ENCODE measurements around the gene SGK1.
"Not testable (repeated sequence)": the region's sequence is repeated elsewhere in the genome, so short reads cannot be mapped to it uniquely, and the experiment has no call there.

The SGK1 gene

GRCh38 chr6:134221250-134221649 lies 96.7 kb downstream of the SGK1 start:
- DNase-seq (ENCODE audit: low read depth) = no peak

- no peak for DNase-seq (ENCODE audit: low read depth)
Measured at GRCh38 chr6:134217798-134218140, 100.1 kb downstream of the SGK1 start.

- DNase-seq (ENCODE audit: low read depth) = no peak
Measured at GRCh38 chr6:134217105-134217797, 100.7 kb downstream of the SGK1 start.

DNA sequence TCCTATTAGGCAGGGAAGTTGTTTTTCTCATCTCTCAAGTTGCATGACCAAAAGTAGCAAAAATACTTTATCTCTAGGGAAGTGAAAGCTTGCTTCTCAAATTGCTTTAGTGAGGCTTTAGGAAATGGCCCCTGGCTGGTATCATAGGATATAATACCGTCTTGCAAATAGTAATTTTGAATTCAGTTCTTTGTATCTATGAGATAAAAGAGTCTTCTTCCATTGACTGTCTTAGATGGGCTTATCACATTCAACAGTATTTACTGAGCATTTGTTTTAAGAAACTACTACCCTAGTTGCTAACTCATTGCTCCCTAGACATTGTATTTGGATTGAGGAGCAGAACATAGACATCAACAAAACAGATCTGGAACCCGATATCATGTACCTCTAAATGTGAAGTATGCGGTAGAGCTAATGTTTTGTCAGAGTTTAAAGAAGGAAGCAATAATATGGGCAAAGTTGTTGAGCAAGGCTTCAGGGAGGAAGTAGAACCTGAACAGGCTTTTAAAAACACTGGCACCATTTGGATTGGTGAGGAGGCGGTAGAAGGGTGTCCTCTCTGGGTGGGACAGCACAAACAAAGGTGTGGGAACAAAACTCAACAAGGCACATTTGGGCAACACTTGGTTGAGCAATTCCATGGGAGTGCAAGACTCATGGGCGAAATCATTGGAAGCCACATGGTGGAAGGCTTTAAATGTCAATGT lies 101.5 kb downstream of the SGK1 start:
- no peak for DNase-seq (ENCODE audit: low read depth)

DNA sequence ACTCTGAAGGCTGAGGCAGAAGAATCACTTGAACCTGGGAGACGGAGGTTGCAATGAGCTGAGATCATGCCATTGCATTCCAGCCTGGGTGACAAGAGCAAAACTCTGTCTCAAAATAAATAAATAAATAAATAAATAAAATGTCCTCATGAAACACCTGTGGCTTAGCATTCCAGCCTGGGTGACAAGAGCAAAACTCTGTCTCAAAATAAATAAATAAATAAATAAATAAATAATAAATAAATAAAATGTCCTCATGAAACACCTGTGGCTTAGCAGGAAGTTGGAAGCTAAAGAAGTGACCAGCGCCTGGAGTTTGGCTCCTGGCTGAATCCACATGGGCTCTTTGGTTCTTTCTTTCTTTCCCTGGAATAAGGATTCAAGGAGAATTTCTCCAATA lies 104.5 kb downstream of the SGK1 start:
- DNase-seq (ENCODE audit: low read depth) = not testable (repeated sequence)

- DNase-seq (ENCODE audit: low read depth) = no peak
Measured at GRCh38 chr6:134211297-134211696, 106.6 kb downstream of the SGK1 start.

DNA sequence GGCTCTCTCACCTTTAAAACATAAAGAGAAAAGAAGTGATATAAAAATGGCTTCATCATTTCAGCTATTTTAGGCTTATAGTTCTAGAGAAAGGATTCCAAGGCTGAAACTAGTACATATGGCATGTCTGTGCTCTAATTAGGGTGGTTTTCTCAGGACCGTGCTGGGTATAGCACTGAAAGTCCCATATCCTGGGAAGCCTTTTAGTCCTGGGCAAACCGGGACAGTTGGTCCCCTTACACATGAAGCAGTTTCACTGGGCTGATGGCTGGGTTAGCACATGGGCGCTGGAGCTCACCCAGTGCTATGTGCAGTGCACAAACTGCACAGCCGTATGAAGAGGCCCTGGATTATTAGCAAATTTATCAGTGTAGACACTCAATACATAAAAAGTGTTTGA lies 110.5 kb downstream of the SGK1 start:
- DNase-seq (ENCODE audit: low read depth) = no peak

- no peak for DNase-seq (ENCODE audit: low read depth)
Measured at GRCh38 chr6:134205366-134205765, 112.5 kb downstream of the SGK1 start.

DNA sequence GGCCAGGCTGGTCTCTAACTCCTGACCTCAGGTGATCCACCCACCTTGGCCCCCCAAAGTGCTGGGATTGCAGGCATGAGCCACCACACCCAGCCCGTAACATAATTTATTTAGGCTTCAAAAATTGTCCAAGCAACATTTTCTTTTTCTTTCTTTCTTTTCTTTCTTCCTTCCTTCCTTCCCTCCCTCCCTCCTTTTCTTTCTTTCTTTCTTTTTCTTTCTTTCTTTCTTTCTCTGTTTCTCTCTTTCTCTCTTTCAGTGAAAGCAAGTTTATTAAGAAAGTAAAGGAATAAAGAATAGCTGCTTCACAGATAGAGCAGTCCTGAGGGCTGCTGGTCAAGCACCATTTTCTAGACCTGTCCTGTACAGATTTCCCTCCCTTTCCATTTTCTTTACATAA lies 113.2 kb downstream of the SGK1 start:
- DNase-seq (ENCODE audit: low read depth) = not testable (repeated sequence)

GRCh38 chr6:134204031-134204430 lies 113.9 kb downstream of the SGK1 start:
- DNase-seq (ENCODE audit: low read depth) = no peak

DNA sequence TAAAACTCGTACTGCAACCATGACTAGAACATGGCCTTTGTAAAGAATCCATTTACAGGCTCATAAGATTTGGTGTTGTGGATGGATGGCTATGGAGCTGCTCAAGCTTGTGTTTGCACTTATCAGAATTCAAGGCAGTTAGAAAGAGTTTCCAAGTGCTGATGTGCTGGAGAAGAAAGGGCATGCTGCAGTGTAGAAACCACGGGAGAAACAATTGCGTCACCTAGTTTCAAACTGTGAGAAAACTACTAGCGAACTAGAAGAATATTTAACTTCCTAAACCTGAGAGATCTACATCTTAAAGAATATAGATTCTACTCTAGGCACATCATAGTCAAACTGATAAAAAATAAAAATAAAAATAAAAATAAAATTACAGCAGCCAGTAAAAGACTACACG lies 116.2 kb downstream of the SGK1 start:
- no peak for DNase-seq (ENCODE audit: low read depth)

DNA sequence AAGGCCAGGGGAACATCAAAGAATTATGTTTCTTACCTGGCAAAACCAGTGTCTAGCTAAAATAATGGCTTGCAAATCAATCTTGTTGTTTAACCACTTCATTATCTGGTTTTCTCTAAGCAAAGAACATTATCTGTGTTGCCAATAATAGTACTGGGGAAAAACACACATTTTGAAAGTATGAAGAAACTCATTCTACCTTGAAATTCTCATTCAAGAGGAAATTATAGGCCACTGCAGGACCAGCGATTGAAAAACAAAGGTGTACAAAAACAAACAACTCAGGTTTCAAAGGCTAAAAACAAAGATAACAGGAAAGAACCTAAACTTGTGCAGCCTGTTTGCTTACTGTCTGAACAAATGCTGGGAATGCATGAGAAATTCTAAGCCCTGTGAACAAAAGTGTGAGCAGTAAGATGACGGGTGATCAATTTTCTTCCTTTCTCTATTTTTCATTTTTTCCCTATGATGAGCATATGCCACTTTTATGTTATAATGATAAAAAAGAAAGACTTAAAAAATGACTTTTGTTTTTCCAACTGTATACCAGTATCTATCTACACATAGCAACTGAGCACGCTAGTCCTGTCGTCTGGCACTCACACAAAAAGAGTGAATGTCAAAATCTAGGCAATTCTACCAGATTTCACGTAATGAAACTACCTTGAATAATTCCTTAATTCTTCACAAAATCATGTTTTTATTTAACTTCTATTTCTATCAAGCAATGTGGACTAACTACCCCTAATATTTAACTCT lies 117.9 kb downstream of the SGK1 start:
- DNase-seq (ENCODE audit: low read depth) = no peak

GRCh38 chr6:134198093-134198492 lies 119.8 kb downstream of the SGK1 start:
- DNase-seq (ENCODE audit: low read depth) = no peak

DNA sequence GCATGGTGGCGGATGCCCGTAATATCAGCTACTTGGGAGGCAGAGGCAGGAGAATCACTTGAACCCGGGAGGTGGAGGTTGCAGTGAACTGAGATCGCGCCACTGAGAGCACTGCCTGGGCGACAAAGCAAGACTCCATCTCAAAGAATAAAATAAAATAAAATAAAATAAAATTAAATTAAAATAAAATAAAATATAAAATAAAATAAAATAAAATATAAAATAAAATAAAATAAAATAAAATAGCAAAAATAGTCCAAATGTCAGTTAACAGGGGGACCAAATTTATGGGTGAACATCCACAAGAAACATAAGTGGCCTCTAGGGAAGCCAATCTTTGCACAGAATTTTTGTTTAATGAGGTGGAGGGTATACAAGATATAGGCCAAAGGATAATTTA lies 120.2 kb downstream of the SGK1 start:
- not testable (repeated sequence) for DNase-seq (ENCODE audit: low read depth)

DNA sequence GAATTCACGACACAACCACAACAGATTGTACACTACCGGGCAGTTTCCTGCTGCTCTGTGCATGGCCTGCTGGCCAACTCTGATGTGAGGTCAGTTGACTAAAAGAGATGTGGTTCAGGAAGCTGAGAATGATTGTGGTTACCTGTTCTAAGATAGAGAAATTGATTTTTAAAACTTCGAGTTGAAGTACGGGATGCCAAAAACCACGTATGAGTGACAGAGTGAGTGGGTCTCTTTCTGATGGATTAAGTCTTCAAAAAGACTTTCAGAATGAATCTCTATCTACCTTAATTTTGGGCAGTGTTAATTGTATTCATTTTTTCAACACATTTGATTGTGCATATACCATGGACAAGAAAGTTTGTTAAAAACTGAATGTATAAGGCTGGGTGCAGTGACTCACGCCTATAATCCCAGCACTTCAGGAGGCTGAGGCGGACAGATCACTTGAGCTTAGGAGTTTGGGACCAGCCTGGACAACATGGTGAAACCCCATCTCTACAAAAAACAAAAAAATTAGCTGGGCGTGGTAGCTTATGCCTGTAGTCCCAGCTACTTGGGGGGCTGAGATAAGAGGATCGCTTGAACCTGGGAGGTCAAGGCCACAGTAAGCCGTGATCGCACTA lies 121.2 kb downstream of the SGK1 start:
- DNase-seq (ENCODE audit: low read depth) = no peak

- no peak for DNase-seq (ENCODE audit: low read depth)
Measured at GRCh38 chr6:134195985-134196384, 121.9 kb downstream of the SGK1 start.

DNA sequence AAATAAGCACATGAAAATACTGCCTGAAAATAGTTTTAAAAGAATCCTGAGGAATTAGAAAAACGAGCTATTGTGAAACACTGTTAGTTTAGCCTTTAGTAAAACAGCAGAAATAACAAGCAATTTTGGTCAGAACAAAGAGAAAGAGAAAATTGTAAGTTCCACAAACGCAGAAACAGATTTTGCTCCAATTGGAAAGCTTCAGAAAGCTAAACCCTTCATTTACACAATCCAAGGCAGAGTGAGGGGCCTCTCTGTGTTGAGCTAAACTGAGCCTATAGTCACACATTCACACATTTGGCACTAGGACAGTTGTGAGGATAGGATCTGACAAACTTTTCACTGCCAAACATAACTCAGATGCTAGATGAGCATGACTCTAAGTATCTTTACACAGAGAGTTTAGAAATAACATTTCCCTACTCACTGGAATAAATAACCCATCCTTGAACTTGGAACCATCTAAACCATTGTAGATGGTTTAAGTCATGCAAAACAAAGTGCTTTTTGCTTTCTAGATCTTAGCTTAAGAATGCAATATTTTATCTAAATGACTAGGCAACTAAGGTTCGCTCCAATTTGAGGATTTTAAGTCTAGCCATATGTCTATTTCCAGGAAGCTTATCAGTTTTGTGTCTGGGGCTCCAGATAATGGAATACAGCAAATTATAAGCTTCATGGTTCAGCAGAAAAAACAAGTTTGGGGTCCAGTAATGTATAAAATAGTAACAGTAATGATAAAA lies 122.6 kb downstream of the SGK1 start:
- DNase-seq (ENCODE audit: low read depth) = no peak

- no peak for DNase-seq (ENCODE audit: low read depth)
Measured at GRCh38 chr6:134193536-134194498, 124.1 kb downstream of the SGK1 start.

DNA sequence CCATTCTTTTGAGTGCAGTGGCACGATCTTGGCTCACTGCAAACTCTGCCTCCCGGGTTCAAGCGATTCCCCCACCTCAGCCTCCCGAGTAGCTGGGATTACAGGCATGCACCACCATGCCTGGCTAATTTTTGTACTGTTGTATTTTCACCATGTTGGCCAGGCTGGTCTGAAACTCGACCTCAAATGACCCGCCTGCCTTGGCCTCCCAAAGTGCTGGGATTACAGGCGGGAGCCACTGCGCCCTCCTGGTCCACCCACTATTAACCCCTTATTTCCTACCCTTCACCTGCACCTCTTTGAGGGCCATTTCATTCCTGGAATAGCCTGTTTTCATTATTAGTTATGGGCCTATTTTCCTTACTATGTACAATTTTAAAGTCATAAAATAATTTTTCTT lies 125.3 kb downstream of the SGK1 start:
- DNase-seq (ENCODE audit: low read depth) = not testable (repeated sequence)

GRCh38 chr6:134190883-134191282 lies 127.0 kb downstream of the SGK1 start:
- no peak for DNase-seq (ENCODE audit: low read depth)

GRCh38 chr6:134187751-134188150 lies 130.2 kb downstream of the SGK1 start:
- no peak for DNase-seq (ENCODE audit: low read depth)

Data from stimulated activated CD8-positive, alpha-beta memory T cell treated with anti-CD3 and anti-CD28 coated beads, Interleukin-4, amount 100 ng/mL, for 24 hours (primary cell).